ENCODE results near the gene GPR12.

Gene GPR12

DNA sequence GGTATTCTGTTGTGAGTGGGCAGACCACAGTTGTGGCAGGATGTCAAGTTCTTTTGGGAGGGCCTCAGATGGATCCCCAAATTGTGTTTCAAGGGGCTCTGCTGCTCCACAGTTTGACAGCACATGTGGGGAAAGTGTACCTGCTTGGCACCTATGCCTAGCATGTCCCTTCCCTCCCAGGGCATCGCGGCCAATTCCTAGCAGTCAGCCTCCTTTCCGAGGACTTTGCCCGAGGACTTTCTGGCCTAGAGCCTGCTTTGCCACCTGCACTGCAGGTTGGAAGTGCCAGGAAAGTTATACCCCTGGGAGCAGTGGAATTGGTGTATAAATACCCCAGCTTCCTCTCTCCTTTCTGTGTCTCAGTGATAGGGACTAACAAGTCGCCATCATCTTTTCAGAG, 11.9 kb upstream of the GPR12 start:
- no peak for TF ChIP-seq EZH2 (optimal IDR thresholded peaks at IDR 0.05; ENCODE audit: low read depth, low read length)
- no peak for TF ChIP-seq EZH2phosphoT487 (IDR thresholded peaks at IDR 0.05; ENCODE audit: low read length)
- TF ChIP-seq, protein P1, sequence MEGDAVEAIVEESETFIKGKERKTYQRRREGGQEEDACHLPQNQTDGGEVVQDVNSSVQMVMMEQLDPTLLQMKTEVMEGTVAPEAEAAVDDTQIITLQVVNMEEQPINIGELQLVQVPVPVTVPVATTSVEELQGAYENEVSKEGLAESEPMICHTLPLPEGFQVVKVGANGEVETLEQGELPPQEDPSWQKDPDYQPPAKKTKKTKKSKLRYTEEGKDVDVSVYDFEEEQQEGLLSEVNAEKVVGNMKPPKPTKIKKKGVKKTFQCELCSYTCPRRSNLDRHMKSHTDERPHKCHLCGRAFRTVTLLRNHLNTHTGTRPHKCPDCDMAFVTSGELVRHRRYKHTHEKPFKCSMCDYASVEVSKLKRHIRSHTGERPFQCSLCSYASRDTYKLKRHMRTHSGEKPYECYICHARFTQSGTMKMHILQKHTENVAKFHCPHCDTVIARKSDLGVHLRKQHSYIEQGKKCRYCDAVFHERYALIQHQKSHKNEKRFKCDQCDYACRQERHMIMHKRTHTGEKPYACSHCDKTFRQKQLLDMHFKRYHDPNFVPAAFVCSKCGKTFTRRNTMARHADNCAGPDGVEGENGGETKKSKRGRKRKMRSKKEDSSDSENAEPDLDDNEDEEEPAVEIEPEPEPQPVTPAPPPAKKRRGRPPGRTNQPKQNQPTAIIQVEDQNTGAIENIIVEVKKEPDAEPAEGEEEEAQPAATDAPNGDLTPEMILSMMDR (IDR thresholded peaks at IDR 0.05; ENCODE audit: low read length), result no peak
- Histone ChIP-seq H4K20me1 (ENCODE audit: insufficient read depth, low read length) (no peaks in the 10 kb centered on the region), H3K27me3 (replicated peaks; ENCODE audit: insufficient read depth, low read length) (no peaks in the 10 kb centered on the region)

DNA sequence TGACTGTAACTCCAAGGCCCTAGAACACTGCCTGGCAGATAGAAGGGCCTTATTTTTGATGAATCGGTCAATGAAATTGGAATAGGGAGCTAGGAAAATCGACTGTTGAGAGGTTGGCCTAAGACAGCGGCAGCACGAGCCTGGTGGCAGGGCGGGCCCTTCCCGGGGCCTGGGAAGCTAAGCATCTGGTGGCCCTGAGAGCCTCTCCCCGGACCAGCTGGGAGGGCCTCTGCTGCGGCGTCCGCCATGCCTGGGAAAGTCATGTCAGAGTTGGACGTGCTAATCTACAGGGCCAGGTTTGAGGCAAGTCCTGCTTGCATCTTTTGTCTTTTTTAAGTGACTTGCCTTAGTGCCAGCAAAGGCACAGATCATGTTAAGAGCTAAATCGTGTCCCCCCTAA, 11.2 kb upstream of the GPR12 start:
- no peaks in the 10 kb centered on the region for H4K20me1 ChIP-seq (ENCODE audit: insufficient read depth, low read length)
- no peak overlapping the region for H3K9ac ChIP-seq (ENCODE audit: low read length)
- H3K4me2 ChIP-seq (ENCODE audit: low read depth, low read length), result no peak overlapping the region
- H3K9me2 ChIP-seq (replicated peaks; ENCODE audit: insufficient read depth, low read length), result no peaks in the 10 kb centered on the region
- H3K79me2 ChIP-seq (ENCODE audit: low read length), result no peaks in the 10 kb centered on the region
- H3K27me3 ChIP-seq (replicated peaks; ENCODE audit: insufficient read depth, low read length), result no peaks in the 10 kb centered on the region
- H3K9me3 ChIP-seq (replicated peaks; ENCODE audit: insufficient read depth, low read length), result no peaks in the 10 kb centered on the region
- H3K4me1 ChIP-seq (ENCODE audit: low read length), result no peaks in the 10 kb centered on the region
- H3F3A ChIP-seq (ENCODE audit: insufficient read depth, low read length), result no peaks in the 10 kb centered on the region
- DNase-seq, result no peak
- H3K4me3 ChIP-seq (ENCODE audit: low read length), result no peak overlapping the region
- TF ChIP-seq EZH2phosphoT487 (IDR thresholded peaks at IDR 0.05; ENCODE audit: low read length) (no peak), EZH2 (optimal IDR thresholded peaks at IDR 0.05; ENCODE audit: low read depth, low read length) (no peak)
- TF ChIP-seq, protein P1 (IDR thresholded peaks at IDR 0.05; ENCODE audit: low read length), result no peak
- no peak overlapping the region for H3K27ac ChIP-seq (ENCODE audit: low read length)
- H3K36me3 ChIP-seq (replicated peaks; ENCODE audit: insufficient read depth, low read length), result no peaks in the 10 kb centered on the region
- no peak overlapping the region for H2AFZ ChIP-seq (ENCODE audit: low read length)

More for the DNA sequence above, 11.9 kb upstream of the GPR12 start:
- no peak overlapping the region for H3K27ac ChIP-seq (ENCODE audit: low read length)
- H3K9me2 ChIP-seq (replicated peaks; ENCODE audit: insufficient read depth, low read length), result no peaks in the 10 kb centered on the region
- no peak overlapping the region for H2AFZ ChIP-seq (ENCODE audit: low read length)
- H3K9ac ChIP-seq (ENCODE audit: low read length), result no peak overlapping the region
- DNase-seq, result no peak
- H3K36me3 ChIP-seq (replicated peaks; ENCODE audit: insufficient read depth, low read length), result no peaks in the 10 kb centered on the region
- H3K4me3 ChIP-seq (ENCODE audit: low read length), result no peak overlapping the region
- H3K79me2 ChIP-seq (ENCODE audit: low read length), result no peaks in the 10 kb centered on the region
- H3F3A ChIP-seq (ENCODE audit: insufficient read depth, low read length), result no peaks in the 10 kb centered on the region
- H3K4me1 ChIP-seq (ENCODE audit: low read length), result no peaks in the 10 kb centered on the region
- H3K4me2 ChIP-seq (ENCODE audit: low read depth, low read length), result no peak overlapping the region
- no peaks in the 10 kb centered on the region for H3K9me3 ChIP-seq (replicated peaks; ENCODE audit: insufficient read depth, low read length)

DNA sequence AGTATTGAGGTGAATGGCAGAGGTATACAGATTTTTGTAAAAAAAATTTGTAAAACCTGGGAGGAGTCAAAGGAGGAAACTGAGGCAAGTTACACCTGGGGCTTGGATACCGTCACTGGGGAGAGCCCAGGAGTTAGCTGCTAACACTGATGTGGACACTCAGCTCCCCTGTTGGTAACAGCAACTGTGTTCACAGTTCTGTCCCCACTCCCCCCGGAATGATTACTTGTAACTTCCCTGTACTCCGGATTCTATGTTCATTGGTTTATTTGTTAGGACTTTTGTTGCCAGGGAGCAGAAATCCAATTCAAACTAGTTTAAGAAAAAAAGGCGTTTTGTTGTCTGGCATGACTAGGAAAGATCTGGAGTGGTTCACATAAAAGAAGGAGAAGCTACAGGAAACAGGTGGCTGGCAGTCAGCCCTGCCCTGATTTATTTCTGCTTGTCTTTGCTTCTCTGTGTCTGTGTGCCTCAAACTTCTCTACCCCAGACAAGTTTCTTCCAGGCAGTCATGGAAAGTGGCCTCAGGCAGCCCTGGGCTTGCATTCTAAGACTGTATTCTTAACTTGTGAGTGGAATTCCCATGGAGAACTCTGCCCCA, 2.3 kb upstream of the GPR12 start:
- Histone ChIP-seq H3K4me1 (ENCODE audit: low read length) (no peaks in the 10 kb centered on the region), H3K9me3 (replicated peaks; ENCODE audit: insufficient read depth, low read length) (no peaks in the 10 kb centered on the region), H3K4me3 (ENCODE audit: low read length) (no peak overlapping the region), H3K79me2 (ENCODE audit: low read length) (no peaks in the 10 kb centered on the region), H3K9me2 (replicated peaks; ENCODE audit: insufficient read depth, low read length) (no peaks in the 10 kb centered on the region), H3K36me3 (replicated peaks; ENCODE audit: insufficient read depth, low read length) (no peaks in the 10 kb centered on the region), H3K27me3 (replicated peaks; ENCODE audit: insufficient read depth, low read length) (peaks cover 21% of the 10 kb centered on the region; the same call in 1 of the 2 replicates), H4K20me1 (ENCODE audit: insufficient read depth, low read length) (no peaks in the 10 kb centered on the region), H3F3A (ENCODE audit: insufficient read depth, low read length) (no peaks in the 10 kb centered on the region), H3K4me2 (ENCODE audit: low read depth, low read length) (no peak overlapping the region), H3K27ac (ENCODE audit: low read length) (no peak overlapping the region), H3K9ac (ENCODE audit: low read length) (no peak overlapping the region), H2AFZ (ENCODE audit: low read length) (no peak overlapping the region)
- TF ChIP-seq EZH2 (optimal IDR thresholded peaks at IDR 0.05; ENCODE audit: low read depth, low read length) (no peak), EZH2phosphoT487 (IDR thresholded peaks at IDR 0.05; ENCODE audit: low read length) (no peak)
- TF ChIP-seq, protein P1 (IDR thresholded peaks at IDR 0.05; ENCODE audit: low read length), result no peak
- no peak for DNase-seq

All from MM.1S (cell line).